ENCODE data around the gene DAPK2.

- no peak for TF ChIP-seq CTCF (IDR thresholded peaks at IDR 0.05)
- no peak for TF ChIP-seq ZFX (IDR thresholded peaks at IDR 0.05; ENCODE audit: borderline replicate concordance)
Measured at GRCh38 chr15:64070106-64070505, 23.8 kb upstream of the DAPK2 start.

Data from 22Rv1 (cell line).